Activated CD4-positive, alpha-beta memory T cell treated with anti-CD3 and anti-CD28 coated beads, Interleukin-2, amount 10 ng/mL, durations not matched to agents 7 days and 5 days (primary cell): ENCODE results near the gene PRRG4. TPM values are rescaled to one million over a fixed set of nuclear protein-coding genes. Genes with fewer than 3 reads are reported as not detected.
"Not testable (repeated sequence)": the region's sequence is repeated elsewhere in the genome, so short reads cannot be mapped to it uniquely, and the experiment has no call there.

ENCODE experiments used
- CTCF ChIA-PET: fragments of 350-600 bp; sonication (Branson Sonifier 250); formaldehyde crosslinking; loops from one replicate; lab custom pipeline; 2021; ENCODE audit warnings: antibody characterized with exemption, inconsistent platforms; lab: Charles Lee
- POLR2A ChIA-PET: fragments of 350-600 bp; sonication (Branson Sonifier 250); formaldehyde crosslinking; loops from one replicate; lab custom pipeline; 2021; ENCODE audit warnings: antibody characterized with exemption; lab: Charles Lee
- DNase-seq: peaks from one replicate; pipeline ENCODE4 v3.0.0-alpha.2; 2020
- H3K27ac Mint-ChIP-seq: one replicate; pipeline ENCODE4 v1.8.0; 2021; ENCODE audit warnings: mild to moderate bottlenecking, mixed read lengths
- H3K27me3 Mint-ChIP-seq: one replicate; pipeline ENCODE4 v1.8.0; 2021; ENCODE audit warnings: mixed read lengths
- H3K36me3 Mint-ChIP-seq: one replicate; pipeline ENCODE4 v1.8.0; 2021; ENCODE audit warnings: low read depth, mixed read lengths
- H3K4me1 Mint-ChIP-seq: one replicate; pipeline ENCODE4 v1.8.0; 2021; ENCODE audit warnings: mixed read lengths
- H3K4me3 Mint-ChIP-seq: one replicate; pipeline ENCODE4 v1.8.0; 2021; ENCODE audit warnings: mild to moderate bottlenecking, mixed read lengths
- H3K9me3 Mint-ChIP-seq: one replicate; pipeline ENCODE4 v1.8.0; 2021; ENCODE audit warnings: mixed read lengths
- total RNA-seq, 2 experiments: library from RNA; stranded (reverse); gene quantifications; one replicate each; pipeline ENCODE4 v1.2.3, GENCODE V29; 2021

Gene PRRG4
- under 1 TPM; 0.50 to 0.53 TPM for total RNA-seq

DNA sequence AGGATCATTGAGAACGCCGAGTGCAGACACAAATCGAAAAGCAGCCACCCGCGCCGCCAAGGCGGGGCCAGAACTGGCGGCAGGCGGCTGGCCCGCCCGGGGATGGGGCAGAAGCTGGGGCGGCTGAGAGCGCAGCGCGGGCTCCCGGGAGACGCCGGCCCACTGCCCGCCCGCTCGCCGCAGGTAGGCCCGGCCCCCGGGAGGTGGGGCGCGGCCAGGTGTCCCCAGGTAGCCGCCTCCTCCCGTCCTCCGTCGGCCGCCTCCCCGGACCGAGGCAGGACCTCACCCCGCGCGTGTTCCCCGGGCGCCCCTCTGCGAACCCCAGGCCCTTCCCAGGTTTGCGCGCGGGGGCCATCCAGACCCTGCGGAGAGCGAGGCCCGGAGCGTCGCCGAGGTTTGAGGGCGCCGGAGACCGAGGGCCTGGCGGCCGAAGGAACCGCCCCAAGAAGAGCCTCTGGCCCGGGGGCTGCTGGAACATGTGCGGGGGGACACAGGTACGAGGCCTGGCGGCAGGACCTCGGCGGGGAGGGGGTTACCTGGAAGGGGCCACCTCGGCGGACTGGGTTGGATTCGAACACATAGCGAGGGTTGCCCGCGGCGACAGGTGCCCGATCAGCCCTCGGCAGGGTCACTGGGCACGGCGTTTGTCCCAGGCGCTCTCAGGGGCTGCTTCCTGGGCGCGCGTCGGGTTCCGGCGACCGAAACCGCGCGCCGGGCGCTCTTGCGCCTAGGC lies at the start of gene PRRG4:
PRRG4 (plus strand) TSS at position 248 of the 733 bp plus-strand sequence. CDS start 603 bp downstream, outside the sequence.
- Mint-ChIP-seq H3K36me3 (no peaks in the 10 kb centered on the region), H3K4me1 (peaks cover 13% of the 10 kb centered on the region), H3K27me3 (peaks cover 28% of the 10 kb centered on the region), H3K27ac (peak within 1 kb of the TSS; percentile 63), H3K9me3 (no peaks in the 10 kb centered on the region), H3K4me3 (peak within 1 kb of the TSS; percentile 83)
- peak; percentile 59 for DNase-seq
- ChIA-PET POLR2A (interaction anchor here (1.1 to 1.4 kb wide), 2 partner anchors 11 to 62 kb away, joined by 3 to 4 read pairs; no protein-coding TSS in a partner anchor), CTCF (interaction anchor here (1.4 kb wide), 1 partner anchor 14 kb away, joined by 3 read pairs; no protein-coding TSS in a partner anchor)

DNA sequence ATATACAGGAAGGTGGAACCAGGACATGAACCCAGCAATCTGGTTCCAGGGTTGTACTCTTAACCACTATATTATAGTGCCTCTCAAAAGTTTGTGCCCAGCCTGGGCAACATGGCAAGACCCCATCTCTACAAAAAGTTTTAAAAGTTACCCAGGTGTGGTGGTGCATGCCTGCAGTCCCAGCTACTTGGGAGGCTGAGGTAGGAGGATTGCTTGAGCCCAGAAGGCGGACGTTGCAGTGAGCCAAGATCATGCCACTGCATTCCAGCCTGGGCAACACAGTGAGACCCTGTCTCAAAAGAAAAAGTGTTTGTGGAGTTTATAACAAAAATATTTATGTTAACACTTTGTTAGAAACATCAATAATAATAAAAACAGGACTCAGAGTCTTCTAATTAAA lies 48.9 kb upstream of the PRRG4 start:
- DNase-seq, H3K9me3 Mint-ChIP-seq, H3K27me3 Mint-ChIP-seq, H3K36me3 Mint-ChIP-seq, H3K27ac Mint-ChIP-seq, H3K4me3 Mint-ChIP-seq, CTCF ChIA-PET, H3K4me1 Mint-ChIP-seq, POLR2A ChIA-PET: not testable (repeated sequence)

- Mint-ChIP-seq H3K4me1 (no peaks in the 10 kb centered on the region), H3K4me3 (no peak overlapping the region), H3K9me3 (no peaks in the 10 kb centered on the region), H3K36me3 (no peaks in the 10 kb centered on the region), H3K27ac (no peak overlapping the region), H3K27me3 (peaks cover 7% of the 10 kb centered on the region)
- DNase-seq: no peak
- CTCF ChIA-PET: no interaction called here
- POLR2A ChIA-PET: no interaction called here
Measured at GRCh38 chr11:32781721-32782120, 48.0 kb upstream of the PRRG4 start.

GRCh38 chr11:32785262-32785661 lies 44.5 kb upstream of the PRRG4 start:
- H3K4me3 Mint-ChIP-seq: no peak overlapping the region
- no peaks in the 10 kb centered on the region for H3K36me3 Mint-ChIP-seq
- ChIA-PET POLR2A (no interaction called here), CTCF (no interaction called here)
- no peak overlapping the region for H3K27ac Mint-ChIP-seq
- no peaks in the 10 kb centered on the region for H3K4me1 Mint-ChIP-seq
- no peak for DNase-seq
- no peaks in the 10 kb centered on the region for H3K9me3 Mint-ChIP-seq
- peaks cover 19% of the 10 kb centered on the region for H3K27me3 Mint-ChIP-seq

GRCh38 chr11:32786811-32787210 lies 42.9 kb upstream of the PRRG4 start:
- Mint-ChIP-seq H3K27me3 (peaks cover 19% of the 10 kb centered on the region), H3K9me3 (no peaks in the 10 kb centered on the region), H3K27ac (no peak overlapping the region), H3K36me3 (no peaks in the 10 kb centered on the region), H3K4me1 (no peaks in the 10 kb centered on the region), H3K4me3 (no peak overlapping the region)
- CTCF ChIA-PET: interaction anchor here (0.6 kb wide), 1 partner anchor 95 kb away, joined by 4 read pairs; no protein-coding TSS in a partner anchor
- POLR2A ChIA-PET: no interaction called here
- no peak for DNase-seq

DNA sequence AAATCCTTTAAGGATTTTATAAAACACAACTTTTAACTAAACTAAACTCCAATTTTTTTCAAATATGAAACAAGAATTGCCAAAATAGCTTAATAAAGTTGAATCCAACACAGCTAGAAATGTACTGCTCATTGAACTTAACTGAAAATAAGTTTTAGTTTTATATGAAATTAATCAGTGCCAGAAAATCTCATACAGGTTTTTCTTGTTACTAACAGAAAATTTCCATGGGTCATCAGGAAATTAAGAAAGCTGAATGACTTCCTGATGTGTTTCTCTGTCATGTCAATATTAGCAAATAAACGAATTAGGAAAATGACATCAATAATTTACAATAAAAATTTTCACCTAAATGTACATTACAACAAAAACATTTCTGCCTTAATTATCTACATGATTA lies 38.8 kb upstream of the PRRG4 start:
- H3K4me1 Mint-ChIP-seq: peaks cover 4% of the 10 kb centered on the region
- H3K9me3 Mint-ChIP-seq: no peaks in the 10 kb centered on the region
- DNase-seq: no peak
- peaks cover 28% of the 10 kb centered on the region for H3K27me3 Mint-ChIP-seq
- ChIA-PET POLR2A (no interaction called here), CTCF (interaction anchor here (0.8 to 1.7 kb wide), 4 partner anchors 18 to 476 kb away, joined by 3 to 8 read pairs (median 4); no protein-coding TSS in a partner anchor)
- no peak overlapping the region for H3K4me3 Mint-ChIP-seq
- no peaks in the 10 kb centered on the region for H3K36me3 Mint-ChIP-seq
- H3K27ac Mint-ChIP-seq: no peak overlapping the region

GRCh38 chr11:32792111-32792947 lies 37.4 kb upstream of the PRRG4 start:
- no peak for DNase-seq
- no peak overlapping the region for H3K27ac Mint-ChIP-seq
- no peak overlapping the region for H3K4me3 Mint-ChIP-seq
- H3K4me1 Mint-ChIP-seq: peaks cover 4% of the 10 kb centered on the region
- H3K36me3 Mint-ChIP-seq: no peaks in the 10 kb centered on the region
- H3K27me3 Mint-ChIP-seq: peaks cover 25% of the 10 kb centered on the region
- POLR2A ChIA-PET: no interaction called here
- no peaks in the 10 kb centered on the region for H3K9me3 Mint-ChIP-seq
- CTCF ChIA-PET: interaction anchor here (0.7 to 1.4 kb wide), 7 partner anchors 11 to 480 kb away, joined by 3 to 5 read pairs (median 4); no protein-coding TSS in a partner anchor

DNA sequence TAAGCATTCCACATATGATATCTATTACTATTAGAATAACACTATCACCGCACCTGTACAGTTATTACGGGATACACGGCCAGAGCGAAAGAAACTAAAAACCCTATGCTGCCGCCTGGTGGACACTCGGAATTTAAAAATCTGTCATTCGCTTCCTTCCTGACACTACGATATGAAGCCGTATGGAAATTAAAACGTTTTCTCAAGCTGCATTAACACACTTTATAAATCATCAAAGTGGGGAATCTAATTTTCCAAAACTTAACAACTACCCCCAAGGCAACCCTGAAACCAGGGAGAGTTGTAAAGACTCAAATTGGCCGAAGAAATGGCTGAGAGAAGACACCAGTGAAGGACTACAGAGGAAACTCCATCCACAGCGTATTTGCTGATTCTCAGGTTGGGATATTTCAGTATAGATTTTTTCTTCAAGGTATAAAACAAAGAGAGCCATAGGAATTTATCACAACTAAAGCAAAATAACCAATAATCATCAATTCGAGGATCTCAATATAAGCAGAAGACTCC lies 36.7 kb upstream of the PRRG4 start:
- H3K27me3 Mint-ChIP-seq: peaks cover 23% of the 10 kb centered on the region
- no peak overlapping the region for H3K4me3 Mint-ChIP-seq
- no peaks in the 10 kb centered on the region for H3K9me3 Mint-ChIP-seq
- peaks cover 4% of the 10 kb centered on the region for H3K4me1 Mint-ChIP-seq
- no peak overlapping the region for H3K27ac Mint-ChIP-seq
- ChIA-PET POLR2A (no interaction called here), CTCF (interaction anchor here (0.9 to 1.4 kb wide), 4 partner anchors 13 to 417 kb away, joined by 3 to 5 read pairs (median 4); no protein-coding TSS in a partner anchor)
- H3K36me3 Mint-ChIP-seq: no peaks in the 10 kb centered on the region
- DNase-seq: peak; percentile 69

DNA sequence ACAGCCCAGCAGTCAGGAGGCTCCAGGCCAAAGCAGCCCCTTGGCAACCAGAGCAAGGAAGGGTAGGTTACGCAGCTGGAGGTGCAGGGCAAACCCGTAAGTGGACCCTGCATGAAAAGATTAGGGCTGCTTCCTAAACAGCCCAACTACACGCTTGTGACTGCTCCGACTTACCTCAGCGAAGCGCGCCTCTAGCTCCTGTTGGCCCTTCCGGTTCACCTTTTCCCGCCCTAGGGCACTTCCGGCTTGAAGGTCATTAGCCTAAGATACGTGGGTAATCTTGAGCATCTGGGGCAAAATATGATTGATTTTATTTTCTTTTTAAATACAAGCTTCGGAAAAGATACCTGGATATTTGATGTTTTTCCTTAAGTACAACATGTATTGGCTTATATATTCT lies 35.3 kb upstream of the PRRG4 start, which contains the start of gene CCDC73:
CCDC73 (minus strand) TSS at position 224 of the 400 bp plus-strand sequence. CDS start 34,419 bp downstream, outside the sequence.
- H3K27ac Mint-ChIP-seq: no peak within 1 kb of the TSS
- H3K4me3 Mint-ChIP-seq: no peak within 1 kb of the TSS
- peaks cover 20% of the 10 kb centered on the region for H3K27me3 Mint-ChIP-seq
- no peak for DNase-seq
- ChIA-PET CTCF (interaction anchor here (0.7 to 1.4 kb wide), 4 partner anchors 15 to 902 kb away, joined by 3 to 6 read pairs (median 4); no protein-coding TSS in a partner anchor), POLR2A (no interaction called here)
- no peaks in the 10 kb centered on the region for H3K36me3 Mint-ChIP-seq
- H3K4me1 Mint-ChIP-seq: peaks cover 4% of the 10 kb centered on the region
- no peaks in the 10 kb centered on the region for H3K9me3 Mint-ChIP-seq

DNA sequence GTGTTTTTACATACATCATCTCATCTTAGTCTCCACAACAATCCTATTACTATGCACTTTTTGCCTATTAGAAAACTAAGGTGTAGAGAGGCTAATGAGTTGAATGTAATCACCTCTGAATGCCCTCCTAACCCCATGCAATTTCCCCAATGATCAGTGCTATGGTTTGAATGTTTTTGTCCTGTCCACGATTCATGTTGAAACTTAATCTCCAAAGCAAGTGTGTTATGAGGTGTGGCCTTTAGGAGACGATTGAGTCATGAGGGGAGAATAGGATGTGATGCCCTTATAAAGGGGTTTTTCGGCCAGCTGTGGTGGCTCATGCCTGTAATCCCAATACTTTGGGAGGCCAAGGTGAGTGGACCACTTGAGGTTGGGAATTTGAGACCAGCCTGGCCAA lies 33.3 kb upstream of the PRRG4 start:
- Mint-ChIP-seq H3K4me3 (no peak overlapping the region), H3K36me3 (no peaks in the 10 kb centered on the region), H3K27me3 (peaks cover 14% of the 10 kb centered on the region), H3K9me3 (no peaks in the 10 kb centered on the region), H3K4me1 (peaks cover 4% of the 10 kb centered on the region), H3K27ac (no peak overlapping the region)
- ChIA-PET CTCF (no interaction called here), POLR2A (interaction anchor here (0.6 kb wide), 1 partner anchor 188 kb away, joined by 3 read pairs; no protein-coding TSS in a partner anchor)
- DNase-seq: no peak

GRCh38 chr11:32809313-32809712 lies 20.4 kb upstream of the PRRG4 start:
- ChIA-PET CTCF (interaction anchor here (0.7 to 2.9 kb wide), 9 partner anchors 8 to 256 kb away, joined by 3 to 19 read pairs (median 4); partner anchors contain the start of genes CCDC73 and QSER1), POLR2A (no interaction called here)
- Mint-ChIP-seq H3K4me1 (no peaks in the 10 kb centered on the region), H3K27me3 (peaks cover 6% of the 10 kb centered on the region), H3K9me3 (no peaks in the 10 kb centered on the region), H3K36me3 (no peaks in the 10 kb centered on the region), H3K27ac (no peak overlapping the region), H3K4me3 (no peak overlapping the region)
- DNase-seq: peak; percentile 62

GRCh38 chr11:32817181-32817851 lies 12.4 kb upstream of the PRRG4 start:
- no peak for DNase-seq
- peaks cover 14% of the 10 kb centered on the region for H3K4me1 Mint-ChIP-seq
- no peaks in the 10 kb centered on the region for H3K9me3 Mint-ChIP-seq
- peaks cover 11% of the 10 kb centered on the region for H3K27me3 Mint-ChIP-seq
- no peak overlapping the region for H3K4me3 Mint-ChIP-seq
- ChIA-PET POLR2A (no interaction called here), CTCF (interaction anchor here (1.1 kb wide), 1 partner anchor 8 kb away, joined by 3 read pairs; no protein-coding TSS in a partner anchor)
- H3K27ac Mint-ChIP-seq: no peak overlapping the region
- H3K36me3 Mint-ChIP-seq: no peaks in the 10 kb centered on the region
